AML-193 (cell line): ENCODE data around the gene OLFML2A.
A peak's percentile ranks its signal among the peaks of the same experiment; 100 is the strongest.
"Not testable (repeated sequence)": the region's sequence is repeated elsewhere in the genome, so short reads cannot be mapped to it uniquely, and the experiment has no call there.

Source experiments
- DNase-seq, 2 experiments: peaks; one replicate each; lab custom pipeline; 2025; lab: John Stamatoyannopoulos, UW

Gene OLFML2A

GRCh38 chr9:124828489-124829333, 51.8 kb downstream of the OLFML2A start:
- no peak for DNase-seq

GRCh38 chr9:124829334-124829669, 52.4 kb downstream of the OLFML2A start:
- no peak for DNase-seq

GRCh38 chr9:124830593-124830992, 53.7 kb downstream of the OLFML2A start:
- DNase-seq: no peak

- no peak for DNase-seq
Observed at GRCh38 chr9:124831642-124832364, 54.9 kb downstream of the OLFML2A start.

- no peak for DNase-seq
Observed at GRCh38 chr9:124834591-124834990, 57.7 kb downstream of the OLFML2A start.

GRCh38 chr9:124835026-124835557, 58.2 kb downstream of the OLFML2A start:
- no peak for DNase-seq

GRCh38 chr9:124838132-124838531, 61.2 kb downstream of the OLFML2A start:
- not testable (repeated sequence) for DNase-seq

- not testable (repeated sequence) for DNase-seq
Observed at GRCh38 chr9:124838567-124839275, 61.8 kb downstream of the OLFML2A start.

- DNase-seq: no peak
Observed at GRCh38 chr9:124839612-124840299, 62.8 kb downstream of the OLFML2A start.

GRCh38 chr9:124840300-124840833, 63.4 kb downstream of the OLFML2A start:
- no peak for DNase-seq

GRCh38 chr9:124841075-124841821, 64.3 kb downstream of the OLFML2A start:
- DNase-seq: no peak

- DNase-seq: no peak
Observed at GRCh38 chr9:124843456-124844034, 66.6 kb downstream of the OLFML2A start.

GRCh38 chr9:124844291-124844690, 67.4 kb downstream of the OLFML2A start:
- no peak for DNase-seq

- DNase-seq: not testable (repeated sequence)
Observed at GRCh38 chr9:124846467-124846866, 69.5 kb downstream of the OLFML2A start.

GRCh38 chr9:124846969-124847368, 70.0 kb downstream of the OLFML2A start:
- no peak for DNase-seq

GRCh38 chr9:124849801-124850200, 72.9 kb downstream of the OLFML2A start:
- no peak for DNase-seq

GRCh38 chr9:124852121-124852828, 75.3 kb downstream of the OLFML2A start:
- no peak for DNase-seq

- peak; percentile 55 to 63 for DNase-seq
Observed at GRCh38 chr9:124852829-124853531, 76.0 kb downstream of the OLFML2A start, which contains the start of gene WDR38. Gene WDR38, plus strand, starts transcription at chr9:124853460. Its CDS starts 72 bp downstream, at chr9:124853532.

- no peak for DNase-seq
Observed at GRCh38 chr9:124853605-124854143, 76.7 kb downstream of the OLFML2A start.
